GM21737 (cell line): ENCODE measurements around the gene RHCG.

Experiments
- ATAC-seq: cut with Tn5 transposase; IDR thresholded peaks from one replicate; pipeline ENCODE4 v1.9.1; 2021; ENCODE audit warnings: mild to moderate bottlenecking, moderate library complexity; ENCODE audit not compliant: unreplicated experiment

Gene RHCG

DNA sequence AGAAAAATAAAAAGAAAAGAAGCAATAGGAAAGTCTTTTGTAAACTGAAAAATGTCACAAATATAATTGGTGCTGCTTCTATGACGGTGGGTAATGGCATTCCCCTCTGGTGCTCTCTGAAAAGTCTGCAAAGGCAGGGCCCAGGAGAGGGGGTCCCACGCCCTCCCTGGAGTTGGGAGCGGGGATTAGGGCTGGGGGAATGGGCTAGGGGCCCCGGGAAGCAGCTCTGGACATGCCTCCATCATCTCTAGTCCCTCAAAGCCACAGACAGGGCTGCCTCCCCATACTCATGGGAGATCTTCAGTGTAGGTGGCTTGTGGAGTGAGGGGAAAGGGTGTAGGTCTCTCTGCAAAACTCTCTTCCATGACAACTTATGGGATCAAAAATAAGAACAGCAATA is 7.8 kb upstream of the RHCG start:
- ATAC-seq: no peak

DNA sequence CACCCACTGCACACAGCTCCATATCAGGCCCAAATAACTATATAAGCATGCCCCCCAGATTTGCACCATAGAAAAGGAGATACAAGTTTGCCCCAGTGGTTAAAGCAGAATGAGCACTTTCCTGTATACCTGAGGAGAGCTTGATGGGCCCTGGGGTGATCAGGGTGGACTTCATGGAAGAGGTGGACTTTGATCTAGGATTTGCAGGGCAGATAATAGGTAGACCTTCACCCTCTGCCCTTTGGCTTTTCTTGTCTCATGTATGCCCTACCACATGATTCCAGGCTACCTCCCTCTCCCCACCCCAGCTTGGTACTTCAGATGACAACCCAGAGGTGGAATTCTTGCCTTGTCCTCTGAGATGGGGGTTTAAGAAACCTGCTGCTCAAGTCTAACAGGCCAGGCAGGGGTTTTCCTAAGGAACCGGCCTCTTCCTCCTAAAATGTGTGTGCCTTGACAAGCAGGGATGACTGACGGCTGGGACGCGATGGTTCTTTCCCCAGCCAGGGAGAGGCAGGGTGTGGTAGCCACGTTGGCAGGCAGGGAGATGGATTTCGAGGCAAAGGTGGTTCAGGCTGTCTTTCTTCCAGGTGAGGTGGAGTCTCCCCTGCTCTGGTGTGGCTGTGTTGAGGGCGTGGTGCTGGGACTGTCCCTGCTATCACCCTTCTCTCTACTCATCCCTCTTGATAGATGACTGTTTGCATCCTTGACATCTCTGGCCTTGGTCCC is 6.6 kb upstream of the RHCG start:
- ATAC-seq: no peak

DNA sequence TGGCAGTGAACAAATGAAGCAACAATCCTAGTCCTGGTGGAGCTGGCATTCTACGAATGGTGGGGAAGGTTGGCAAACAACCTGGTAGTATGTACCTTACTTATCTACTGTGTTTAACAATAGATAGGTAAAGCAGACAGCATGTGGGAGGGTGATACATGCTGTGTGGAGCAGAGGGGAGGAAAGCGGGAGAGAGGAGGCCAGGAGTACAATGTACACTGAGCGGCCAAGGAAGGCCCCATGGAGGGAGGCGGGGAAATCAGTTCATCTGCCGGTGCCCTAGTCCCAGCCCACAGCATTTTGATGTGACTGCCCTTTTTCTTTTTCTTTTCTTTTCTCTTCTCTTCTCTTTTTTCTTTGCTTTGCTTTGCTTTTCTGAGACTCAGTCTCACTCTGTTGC is 5.3 kb upstream of the RHCG start:
- no peak for ATAC-seq

DNA sequence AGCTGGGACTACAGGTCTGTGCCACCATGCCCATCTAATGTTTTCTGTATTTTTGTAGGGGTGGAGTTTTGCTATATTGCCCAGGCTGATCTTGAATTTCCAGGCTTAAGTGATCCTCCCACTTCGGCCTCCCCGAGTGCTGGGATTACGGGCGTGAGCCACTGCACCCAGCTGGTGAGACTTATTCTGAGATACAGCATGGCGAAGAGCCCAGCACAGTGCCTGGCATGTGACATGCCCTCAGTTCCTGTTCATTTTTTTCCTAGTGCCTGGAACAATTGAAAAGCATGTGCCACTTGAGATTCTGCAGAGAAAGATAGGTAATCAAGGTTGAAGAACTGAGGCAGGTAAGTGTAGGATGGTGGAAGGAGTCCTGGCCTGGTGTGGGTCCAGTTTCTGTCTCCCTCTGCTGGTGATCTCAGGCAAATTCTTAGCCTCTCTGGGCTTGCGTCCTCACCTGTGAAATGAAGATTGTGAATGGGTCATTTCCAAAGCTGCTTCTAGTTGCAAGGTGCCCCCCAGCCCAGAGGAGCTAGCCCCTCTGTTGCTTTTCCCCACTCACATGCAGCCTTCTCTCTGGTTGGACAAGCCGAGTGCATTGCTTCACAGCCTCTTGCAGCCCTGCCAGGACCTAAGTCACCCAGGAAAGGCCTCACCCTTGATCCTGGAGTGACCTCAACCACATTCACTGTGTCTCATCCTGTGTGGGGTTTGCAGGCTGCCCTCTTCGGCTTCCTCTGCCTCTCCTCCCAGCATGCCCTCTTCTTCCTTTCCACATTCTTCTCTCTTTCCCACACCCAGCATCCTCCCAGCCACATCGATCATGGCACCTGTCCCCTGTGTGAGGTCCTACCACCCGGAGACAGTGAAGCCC is 4.3 kb upstream of the RHCG start:
- ATAC-seq: no peak

DNA sequence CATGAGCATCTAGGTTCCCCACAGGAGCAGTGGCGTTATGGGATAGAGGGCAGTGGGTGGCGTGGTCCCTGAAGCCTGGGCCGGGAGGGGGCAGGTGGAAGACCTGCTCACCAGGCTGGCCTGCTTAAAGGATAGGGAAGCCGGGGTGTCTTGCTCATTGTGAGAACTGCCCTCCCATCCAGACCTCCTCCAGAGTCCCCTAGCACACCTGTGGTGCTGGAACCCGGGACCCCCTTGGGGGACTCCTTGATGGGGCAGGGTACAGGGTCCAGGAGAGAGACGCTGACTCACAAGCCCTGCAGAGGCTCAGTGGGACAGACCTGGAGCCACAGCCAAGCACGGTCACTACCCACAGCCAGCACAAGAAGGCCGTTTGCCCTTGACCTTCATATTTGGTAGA is 2.8 kb upstream of the RHCG start:
- no peak for ATAC-seq

DNA sequence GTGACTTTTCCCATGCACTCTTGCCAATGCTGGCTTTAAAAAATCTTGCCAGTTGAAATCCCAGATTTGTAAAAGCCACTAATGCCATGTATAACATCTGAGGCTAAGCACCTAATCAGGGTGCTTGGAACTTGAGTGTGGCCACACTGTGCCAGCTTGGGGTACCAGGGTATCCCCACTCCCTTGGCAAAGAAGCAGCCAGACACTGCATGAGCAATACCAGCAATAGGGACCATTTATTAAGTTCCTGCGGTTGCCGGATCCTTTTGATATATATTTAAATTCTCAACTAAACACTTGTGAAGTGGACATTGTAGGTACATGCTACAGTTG is 2.2 kb upstream of the RHCG start:
- no peak for ATAC-seq

DNA sequence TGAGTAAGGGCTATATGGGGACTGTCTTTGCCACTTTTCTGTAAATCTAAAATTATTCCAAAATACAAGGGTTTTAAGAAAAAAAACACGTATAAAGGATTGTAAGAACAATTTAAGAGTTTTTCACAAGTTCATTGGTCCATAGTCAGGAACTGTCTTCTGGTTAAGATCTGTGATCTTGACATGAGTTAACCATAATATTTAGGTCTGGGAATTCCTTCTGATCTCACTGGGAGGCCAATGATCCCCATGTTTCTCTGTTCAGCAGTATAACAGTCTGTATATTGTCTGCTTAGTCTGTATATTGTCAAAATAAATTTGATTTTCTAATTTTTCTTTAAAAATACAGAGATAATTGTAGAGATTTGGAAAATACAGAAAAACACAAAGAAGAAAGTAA is 848 bp upstream of the RHCG start:
- ATAC-seq: no peak

GRCh38 chr15:89495638-89496145 is 691 bp downstream of the RHCG start:
- no peak for ATAC-seq

DNA sequence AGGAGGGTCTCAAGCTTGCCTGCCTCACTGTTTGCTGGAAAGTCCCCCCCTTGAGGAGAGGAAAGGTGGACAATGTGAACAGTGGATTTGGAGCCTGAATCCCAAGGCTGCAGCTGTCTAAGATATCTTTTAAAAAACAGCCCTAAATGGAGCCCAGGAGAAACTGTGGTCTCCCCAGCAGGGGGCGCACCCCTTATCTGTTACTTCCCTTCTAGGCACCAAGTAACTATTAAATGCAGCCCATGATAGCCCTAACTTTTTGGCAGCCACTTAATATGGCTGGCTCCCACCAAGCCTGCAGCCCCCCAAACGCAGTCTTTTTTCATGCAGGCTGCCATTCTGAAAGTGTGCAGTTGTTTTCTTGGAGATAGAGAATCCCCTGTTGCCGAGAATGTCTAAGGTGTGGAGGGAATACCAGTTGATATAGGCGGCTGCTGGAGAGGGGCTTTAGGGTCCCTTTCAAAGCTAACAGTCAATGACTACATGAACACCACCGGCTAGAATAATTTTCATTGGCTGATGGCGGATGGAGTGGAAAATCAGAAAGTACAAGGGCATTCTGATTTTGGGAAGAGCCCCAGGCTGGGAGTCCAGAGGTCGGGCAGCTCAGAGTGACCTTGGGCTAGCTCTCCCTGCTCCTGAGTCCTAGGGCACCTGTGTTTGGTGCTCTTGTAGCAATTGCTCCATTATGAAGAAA is 1.3 kb downstream of the RHCG start:
- ATAC-seq: no peak

DNA sequence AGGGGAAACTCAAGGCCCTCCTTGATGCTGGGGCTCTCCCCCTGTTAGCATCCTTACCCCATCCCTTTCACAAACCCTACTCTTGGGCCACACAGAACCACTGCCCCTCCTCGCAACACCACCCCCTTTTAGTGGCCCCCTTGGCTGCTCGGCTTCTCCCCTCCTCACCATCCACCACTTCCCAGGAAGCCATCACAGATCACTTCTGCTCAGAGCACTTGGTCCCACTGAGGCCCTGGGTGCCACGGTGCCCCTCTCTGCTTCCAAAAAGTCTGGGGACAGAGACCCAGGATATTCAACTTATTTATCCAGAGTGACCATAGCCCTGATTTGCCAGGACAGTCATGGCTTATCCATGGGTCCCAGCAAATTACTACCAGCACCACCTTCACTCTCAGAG is 2.4 kb downstream of the RHCG start:
- no peak for ATAC-seq

DNA sequence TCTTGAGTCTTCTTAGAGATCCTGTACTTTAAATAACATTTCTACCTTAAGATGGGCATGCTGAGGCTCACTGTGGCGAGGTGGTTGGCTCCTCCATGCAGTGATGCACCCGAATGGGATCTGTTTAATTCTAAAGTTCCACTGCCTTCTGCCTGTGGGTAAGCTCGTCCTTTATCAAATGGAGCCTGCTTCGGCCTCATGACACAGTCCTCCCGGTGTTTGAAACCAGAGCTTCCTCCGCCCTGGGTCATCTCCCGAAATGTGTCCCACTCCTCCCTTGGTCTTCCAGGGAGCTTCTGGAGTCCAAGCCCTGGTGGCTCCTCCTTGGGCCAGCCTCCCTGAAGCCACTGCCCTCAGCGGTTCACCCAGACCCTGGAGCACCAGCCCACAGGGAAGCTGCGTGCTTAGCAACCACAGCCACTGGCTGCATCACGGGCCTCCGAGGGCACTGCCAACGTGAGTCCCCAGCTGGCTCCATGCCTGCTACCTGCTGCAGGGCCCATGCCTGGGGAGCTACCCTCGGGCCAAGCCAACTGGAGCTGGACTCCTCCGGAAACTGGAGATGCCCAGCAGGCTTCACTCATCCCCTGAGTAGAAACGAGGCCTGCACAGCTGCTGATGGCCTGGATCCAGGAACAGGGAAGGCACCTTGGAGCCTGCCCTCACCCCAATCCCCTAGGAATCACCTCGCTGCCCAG is 3.3 kb downstream of the RHCG start:
- ATAC-seq: no peak

- ATAC-seq: no peak
Observed at GRCh38 chr15:89492111-89492641, 4.2 kb downstream of the RHCG start.

DNA sequence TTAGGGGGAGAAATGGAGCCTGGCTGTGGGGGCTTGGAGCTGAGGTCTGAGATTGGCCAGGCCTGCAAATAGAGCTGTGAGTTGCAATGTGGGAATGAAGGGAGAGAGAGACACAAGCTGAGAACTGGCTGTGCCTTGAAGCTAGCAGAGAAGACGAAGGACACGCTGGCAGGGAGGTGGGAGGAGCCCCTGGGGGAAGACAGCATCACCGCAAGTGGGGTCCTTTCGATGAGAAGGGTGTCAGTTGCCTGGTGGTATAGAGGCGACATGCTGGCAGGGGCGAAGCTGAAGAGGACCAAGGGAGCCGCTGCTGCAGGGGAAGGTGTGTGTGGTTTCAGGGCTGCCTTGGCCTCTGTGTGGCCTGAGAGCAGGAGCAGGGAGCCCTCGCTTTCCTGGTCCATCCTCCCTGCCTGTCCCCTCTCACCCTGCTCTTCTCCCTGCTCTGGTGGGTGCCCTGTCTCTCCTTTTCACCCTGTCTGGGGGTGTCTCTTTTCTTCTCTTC is 5.5 kb downstream of the RHCG start:
- no peak for ATAC-seq

- ATAC-seq: no peak
Observed at GRCh38 chr15:89490081-89490813, 6.1 kb downstream of the RHCG start.

GRCh38 chr15:89489376-89489775 is 7.0 kb downstream of the RHCG start:
- no peak for ATAC-seq

- ATAC-seq: no peak
Observed at GRCh38 chr15:89487791-89488190, 8.6 kb downstream of the RHCG start.

DNA sequence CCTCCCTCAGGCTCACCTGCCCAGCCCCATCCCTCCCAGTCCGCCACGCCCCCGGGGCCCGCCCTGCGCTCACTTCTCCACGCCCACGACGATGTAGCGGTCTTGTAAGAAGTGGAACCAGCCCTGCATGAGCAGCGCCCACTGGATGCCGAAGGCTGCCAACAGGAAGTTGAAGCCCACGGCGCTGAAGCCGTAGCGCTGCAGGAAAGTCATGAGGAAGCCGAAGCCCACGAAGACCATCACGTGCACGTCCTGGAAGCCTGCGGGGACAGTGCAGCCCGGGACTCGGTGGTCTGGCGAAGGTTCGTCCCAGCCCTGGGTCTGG is 9.7 kb downstream of the RHCG start:
- no peak for ATAC-seq

DNA sequence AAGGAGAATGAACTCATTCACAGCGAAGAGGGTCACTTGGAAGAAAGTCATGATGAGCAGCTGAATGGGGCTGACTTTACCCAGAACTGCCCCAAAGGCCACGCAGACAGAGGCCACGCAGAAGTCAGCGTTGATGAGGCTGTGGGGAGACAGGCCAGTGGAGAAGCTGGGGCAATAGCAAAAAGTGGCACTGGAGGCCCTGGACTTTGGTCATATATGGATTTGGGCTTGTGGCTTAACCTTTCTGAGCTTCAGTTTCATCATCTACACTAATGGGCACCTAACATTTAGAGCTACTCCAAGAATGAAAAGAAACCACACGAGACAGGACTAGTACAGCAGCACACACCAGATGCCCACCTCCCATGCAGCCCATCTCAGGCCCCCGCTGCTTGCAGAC is 13.3 kb downstream of the RHCG start:
- ATAC-seq: no peak

- no peak for ATAC-seq
Observed at GRCh38 chr15:89482139-89482538, 14.2 kb downstream of the RHCG start.

DNA sequence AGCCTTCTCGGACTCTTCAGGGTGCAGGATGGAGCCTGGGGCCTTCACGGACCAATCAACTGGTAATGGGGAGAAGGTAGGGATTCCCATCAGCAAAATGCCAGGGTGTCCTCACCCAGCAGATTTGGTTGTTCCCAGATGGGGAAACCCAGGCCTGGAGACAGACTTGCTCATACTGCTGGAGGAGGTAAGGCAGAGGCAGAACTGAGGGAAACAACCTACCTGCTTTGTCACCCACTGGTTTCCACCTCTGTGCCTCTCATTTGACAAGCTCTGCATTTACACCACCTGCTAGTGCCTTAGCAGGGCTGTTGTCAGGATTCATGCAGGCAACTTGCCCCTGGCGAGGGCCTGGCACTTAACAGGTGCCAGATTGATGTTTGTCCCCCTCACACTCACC is 15.9 kb downstream of the RHCG start:
- no peak for ATAC-seq
